Transverse colon (tissue), 4 donors: ENCODE results near the gene CDK5RAP2. TPM values are rescaled to one million over a fixed set of nuclear protein-coding genes. Genes with fewer than 3 reads are reported as not detected.

Experiments used
- DNase-seq: peaks from one replicate; pipeline ENCODE4 v3.0.0-alpha.2; 2019
- H3K27ac ChIP-seq, 4 donors: fragments of 200-600 bp; sonication (generic); 2 replicates each; pipeline ENCODE4 v1.5.1; 2016 to 2018; ENCODE audit warnings: inconsistent platforms in 4 of 4
- H3K27me3 ChIP-seq: fragments of 200-600 bp; sonication (generic); 2 replicates; pipeline ENCODE4 v1.5.1; 2017; ENCODE audit warnings: inconsistent platforms
- H3K36me3 ChIP-seq, 4 donors: fragments of 200-600 bp; sonication (generic); 2 replicates each; pipeline ENCODE4 v1.5.1; 2017 to 2019; ENCODE audit warnings: inconsistent platforms in 4 of 4
- H3K4me1 ChIP-seq, 4 donors: fragments of 200-600 bp; sonication (generic); 2 replicates each; pipeline ENCODE4 v1.5.1; 2017 to 2020; ENCODE audit warnings: inconsistent platforms in 4 of 4
- H3K4me3 ChIP-seq, 4 donors: fragments of 200-600 bp; sonication (generic); 1 replicate in 1 of 4; 2 replicates in 3 of 4; pipeline versions ENCODE4 v1.5.1 to v1.6.1; 2017 to 2019; ENCODE audit warnings: inconsistent platforms in 4 of 4
- H3K9me3 ChIP-seq, 2 donors: fragments of 200-600 bp; sonication (generic); 2 replicates each; pipeline ENCODE4 v1.5.1; 2017 to 2019; ENCODE audit warnings: inconsistent platforms in 2 of 2
- CTCF ChIP-seq, 5 experiments: fragments of 200-600 bp in 3 of 5; fragments of 450-650 bp in 2 of 5; sonication (generic) in 3 of 5; IDR thresholded peaks; 1 replicate in 2 of 5; 2 replicates in 3 of 5; pipeline ENCODE4 v1.5.1; 2016 to 2017; ENCODE audit warnings: antibody characterized with exemption in 5 of 5, inconsistent platforms in 3 of 5, mild to moderate bottlenecking in 2 of 5, moderate library complexity in 1 of 5
- EP300 ChIP-seq: sonication (generic); formaldehyde crosslinking; IDR thresholded peaks from one replicate; pipeline ENCODE4 v1.6.1; 2017; ENCODE audit warnings: antibody characterized with exemption, low read depth
- POLR2A ChIP-seq: fragments of 450-650 bp; IDR thresholded peaks from one replicate; pipeline ENCODE4 v1.6.1; 2016; ENCODE audit warnings: antibody characterized with exemption, mild to moderate bottlenecking, moderate library complexity
- POLR2AphosphoS5 ChIP-seq, 3 donors: sonication (generic); formaldehyde crosslinking; IDR thresholded peaks; one replicate each; pipeline ENCODE4 v1.6.1; 2016; ENCODE audit warnings: antibody characterized with exemption in 3 of 3
- WGBS, 2 donors: methylation state at CpG; one replicate each; pipeline ENCODE4 v1.1.5; 2018; ENCODE audit warnings: low coverage in 1 of 2; 5-methylcytosine and 5-hydroxymethylcytosine counted together
- in situ Hi-C, 4 donors: fragments of 200-750 bp; cut with MboI; loops; one replicate each; pipeline versions ENCODE4 v1.15.0 to v1.15.1; 2017; ENCODE audit warnings: low sequenced_read_pairs in 3 of 4, low pct_ligation_motif_present in 1 of 4, low pct_unique_long_range_greater_than_20kb in 1 of 4
- intact Hi-C: fragments of 100-400 bp; cut with DNase I; formaldehyde crosslinking; loops from one replicate; pipeline ENCODE4 v1.15.1; 2023; ENCODE audit warnings: low total_unique reads
- total RNA-seq, 4 donors: library from RNA; depleted of rRNA; stranded (reverse); fragments of >200 nt; gene quantifications; one replicate each; pipeline ENCODE4 v1.1.0, GENCODE V29; 2016

Gene CDK5RAP2
- total RNA-seq, 4 donors from 2014 or later: 23.6 to 154 (median 28.0) TPM

- 43 to 64% methylated on average over 1 to 3 of the region's 3 CpGs for WGBS, 2 donors
- no peaks in the 10 kb centered on the region for H3K27me3 ChIP-seq
- DNase-seq: peak; percentile 40
- peak overlapping the region in 1 of 4 donors; percentile 43 for H3K27ac ChIP-seq
- in situ Hi-C loops (no loop called here), intact Hi-C loops (no loop called here)
- TF ChIP-seq CTCF (IDR thresholded peaks at IDR 0.05): no peak
- TF ChIP-seq POLR2A: no peak
- TF ChIP-seq POLR2AphosphoS5 (IDR thresholded peaks at IDR 0.05): no peak
- H3K4me3 ChIP-seq: no peak overlapping the region
- no peaks in the 10 kb centered on the region for H3K9me3 ChIP-seq
- H3K4me1 ChIP-seq: peaks cover 0 to 15% (median 10%) of the 10 kb centered on the region in 4 donors
- no peaks in the 10 kb centered on the region for H3K36me3 ChIP-seq
These were observed 4.0 kb upstream of the CDK5RAP2 start for GRCh38 chr9:120583958-120584369.

- in situ Hi-C loops: no loop called here
- intact Hi-C loops: no loop called here
- Histone ChIP-seq H3K4me3 (peak overlapping the region; percentile 88 to 99 (median 90)), H3K4me1 (peaks cover 0 to 22% (median 14%) of the 10 kb centered on the region in 4 donors), H3K27ac (peak overlapping the region; percentile 73 to 85 (median 80)), H3K27me3 (no peaks in the 10 kb centered on the region), H3K9me3 (no peaks in the 10 kb centered on the region), H3K36me3 (no peaks in the 10 kb centered on the region)
- TF ChIP-seq POLR2A (no peak), EP300 (no peak), POLR2AphosphoS5 (IDR thresholded peaks at IDR 0.05) (no peak), CTCF (IDR thresholded peaks at IDR 0.05) (no peak)
- DNase-seq: no peak
- WGBS, 2 donors: 8 to 20% methylated on average over 1 to 24 of the region's 31 CpGs
These were observed 572 bp downstream of the CDK5RAP2 start for GRCh38 chr9:120579139-120580050.

- Histone ChIP-seq H3K4me1 (peaks cover 0 to 12% (median 9%) of the 10 kb centered on the region in 4 donors), H3K27me3 (no peaks in the 10 kb centered on the region), H3K4me3 (no peak overlapping the region), H3K27ac (no peak overlapping the region), H3K9me3 (no peaks in the 10 kb centered on the region), H3K36me3 (peaks cover 0 to 23% (median 6%) of the 10 kb centered on the region in 4 donors)
- intact Hi-C loops (no loop called here), in situ Hi-C loops (no loop called here)
- TF ChIP-seq CTCF (IDR thresholded peaks at IDR 0.05) (no peak), POLR2A (no peak), POLR2AphosphoS5 (IDR thresholded peaks at IDR 0.05) (no peak), EP300 (no peak)
- no peak for DNase-seq
- WGBS, 2 donors: 83 to 90% methylated on average over 2 of the region's 2 CpGs
These were observed 5.5 kb downstream of the CDK5RAP2 start for GRCh38 chr9:120574473-120574872.

- WGBS, 2 donors: 100% methylated on average over 1 of the region's 1 CpG
- intact Hi-C loops (no loop called here), in situ Hi-C loops (no loop called here)
These were observed 7.5 kb downstream of the CDK5RAP2 start for GRCh38 chr9:120572472-120572871.

More at GRCh38 chr9:120572472-120572871, 7.5 kb downstream of the CDK5RAP2 start:
- Histone ChIP-seq H3K4me3 (no peak overlapping the region), H3K27ac (no peak overlapping the region), H3K9me3 (no peaks in the 10 kb centered on the region), H3K27me3 (no peaks in the 10 kb centered on the region), H3K36me3 (peaks cover 0 to 42% (median 13%) of the 10 kb centered on the region in 4 donors), H3K4me1 (no peaks in the 10 kb centered on the region)
- TF ChIP-seq EP300: no peak
- no peak for TF ChIP-seq POLR2A
- no peak for TF ChIP-seq POLR2AphosphoS5 (IDR thresholded peaks at IDR 0.05)
- TF ChIP-seq CTCF (IDR thresholded peaks at IDR 0.05): no peak
- no peak for DNase-seq
